NAMALWA (cell line): ENCODE results near the gene TRAP1.

Experiments
- DNase-seq: peaks from one replicate; pipeline ENCODE4 v3.0.0-alpha.2; 2015; ENCODE audit warnings: low spot score

Gene TRAP1

GRCh38 chr16:3713587-3714242 lies 3.6 kb downstream of the TRAP1 start:
- no peak for DNase-seq

DNA sequence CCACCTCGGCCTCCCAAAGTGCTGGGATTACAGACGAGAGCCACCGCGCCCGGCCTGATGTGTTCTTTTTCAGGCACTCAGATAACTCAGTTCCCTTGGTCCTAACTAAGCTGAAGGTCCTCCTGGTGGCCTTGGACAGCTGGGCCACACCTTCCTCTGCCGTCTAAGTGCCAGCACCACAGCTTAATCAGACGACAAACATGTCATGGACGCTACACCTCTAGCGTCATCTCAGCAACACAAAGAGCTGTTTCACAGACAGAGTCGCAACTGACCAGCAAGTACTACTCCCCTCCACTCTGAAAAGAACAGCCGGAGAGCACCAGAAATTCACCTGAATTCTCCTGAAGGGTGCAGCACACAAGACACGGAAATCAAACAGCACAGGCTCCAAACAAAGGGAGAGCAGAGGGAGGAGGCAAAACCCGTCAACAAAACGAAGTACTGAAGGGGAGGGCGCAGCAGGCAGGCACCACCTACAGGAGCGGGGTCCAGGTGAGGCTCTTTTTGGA lies 4.4 kb downstream of the TRAP1 start:
- no peak for DNase-seq

DNA sequence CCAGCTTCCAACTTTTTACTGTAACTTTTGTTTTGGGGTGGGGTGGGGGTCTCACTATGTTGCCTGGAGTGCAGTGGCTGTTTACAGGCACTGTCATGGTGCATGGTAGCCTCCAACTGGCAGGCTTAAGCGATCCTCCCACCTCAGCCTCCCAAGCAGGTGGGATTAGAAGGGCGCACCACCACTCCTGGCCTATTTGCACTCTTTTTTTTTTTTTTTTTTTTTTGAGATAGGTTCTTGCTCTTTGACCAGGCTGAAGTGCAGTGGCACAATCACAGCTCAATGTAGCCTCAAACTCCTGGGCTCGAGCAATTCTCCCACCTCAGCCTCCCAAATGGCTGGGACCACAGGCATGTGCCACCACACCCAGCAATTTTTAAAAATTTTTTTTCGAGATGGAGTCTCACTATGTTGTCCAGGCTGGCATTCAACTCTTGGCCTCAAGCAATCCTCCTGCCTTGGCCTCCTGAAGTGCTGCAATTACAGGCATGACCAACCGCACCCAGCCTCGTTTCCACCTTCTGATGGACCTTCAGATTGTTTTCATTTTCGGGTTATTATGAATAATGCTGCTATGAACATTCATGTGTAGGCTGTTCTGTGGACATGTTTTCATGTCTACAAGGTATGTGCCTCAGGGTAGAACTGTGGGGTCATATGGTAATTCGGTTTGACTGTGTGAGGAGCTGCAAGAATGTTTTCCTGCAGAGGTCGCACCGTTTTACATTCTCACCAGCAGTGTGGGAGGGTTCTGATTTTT lies 10.9 kb downstream of the TRAP1 start:
- no peak for DNase-seq

DNA sequence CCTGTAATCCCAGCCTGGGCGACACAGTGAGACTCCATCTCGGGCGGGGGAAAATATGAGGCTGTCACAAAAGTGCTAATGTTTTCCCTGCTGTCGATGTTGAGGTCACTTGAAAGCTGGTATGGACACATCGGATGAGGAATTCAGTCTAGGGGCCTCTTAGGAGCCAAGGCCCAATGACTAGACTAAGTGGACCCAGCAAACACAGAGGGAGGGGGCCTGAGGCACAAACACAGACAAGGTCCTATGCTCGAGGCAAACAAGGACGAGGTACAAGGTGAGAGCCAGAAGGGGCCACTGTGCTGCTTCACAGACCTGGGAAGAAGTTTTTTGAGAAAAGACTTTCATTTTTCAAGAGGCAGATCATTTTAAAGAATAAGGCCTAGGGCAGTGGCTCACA lies 15.2 kb downstream of the TRAP1 start:
- no peak for DNase-seq

GRCh38 chr16:3701531-3701930 lies 15.8 kb downstream of the TRAP1 start:
- peak; percentile 30 for DNase-seq

GRCh38 chr16:3698941-3699340 lies 18.4 kb downstream of the TRAP1 start:
- DNase-seq, result no peak

DNA sequence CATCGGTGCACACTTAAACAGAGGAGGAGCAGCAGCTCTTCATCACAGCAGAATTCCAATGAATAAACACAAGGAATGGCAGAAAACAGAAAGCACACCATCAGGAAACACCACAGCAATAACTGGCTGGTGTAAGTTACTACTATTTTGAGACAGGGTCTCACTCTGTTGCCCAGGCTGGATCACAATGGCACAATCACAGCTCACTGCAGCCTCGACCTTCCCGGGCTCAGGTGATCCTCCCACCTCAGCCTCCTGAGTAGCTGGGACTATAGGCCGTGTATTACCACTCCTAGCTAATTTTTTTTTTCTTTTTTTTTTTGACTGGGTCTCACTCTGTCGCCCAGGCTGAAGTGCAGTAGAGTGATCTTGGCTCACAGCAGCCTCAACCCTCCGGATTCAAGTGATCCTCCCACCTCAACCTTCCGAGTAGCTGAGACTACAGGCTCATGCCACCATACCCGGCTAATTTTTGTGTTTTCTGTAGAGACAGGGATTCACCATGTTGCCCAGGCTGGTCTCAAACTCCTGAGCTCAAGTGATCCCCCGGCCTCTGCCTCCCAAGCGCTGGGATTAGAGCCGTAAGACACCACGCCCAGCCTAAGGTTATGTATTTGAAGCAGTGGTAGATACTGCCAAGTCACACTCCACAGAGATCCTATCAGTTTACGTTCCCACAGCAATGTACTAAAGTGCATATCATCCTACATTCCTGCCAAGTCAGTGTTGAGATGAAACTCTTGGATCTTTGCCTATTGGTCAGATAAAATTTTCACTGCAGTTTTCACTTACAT lies 20.7 kb downstream of the TRAP1 start:
- DNase-seq, result no peak

- no peak for DNase-seq
Observed at GRCh38 chr16:3695610-3696369, 21.5 kb downstream of the TRAP1 start.

DNA sequence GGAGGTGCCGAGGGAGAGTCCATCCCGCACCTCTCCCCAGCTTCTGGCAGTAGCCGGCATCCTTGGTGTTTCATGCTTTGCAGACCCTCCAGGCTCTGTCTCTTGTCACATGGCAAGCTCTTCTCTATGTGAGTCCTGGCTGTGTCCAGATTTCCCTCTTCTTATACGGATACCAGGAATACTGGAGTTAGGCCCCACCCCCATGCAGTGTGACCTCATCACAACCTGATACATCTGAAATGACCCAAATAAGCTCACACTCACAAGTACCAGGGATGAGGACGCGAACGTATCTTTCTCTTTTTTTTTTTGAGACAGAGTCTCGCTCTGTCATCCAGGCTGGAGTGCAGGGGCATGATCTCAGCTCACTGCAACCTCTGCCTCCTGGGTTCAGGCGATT lies 23.3 kb downstream of the TRAP1 start:
- no peak for DNase-seq

DNA sequence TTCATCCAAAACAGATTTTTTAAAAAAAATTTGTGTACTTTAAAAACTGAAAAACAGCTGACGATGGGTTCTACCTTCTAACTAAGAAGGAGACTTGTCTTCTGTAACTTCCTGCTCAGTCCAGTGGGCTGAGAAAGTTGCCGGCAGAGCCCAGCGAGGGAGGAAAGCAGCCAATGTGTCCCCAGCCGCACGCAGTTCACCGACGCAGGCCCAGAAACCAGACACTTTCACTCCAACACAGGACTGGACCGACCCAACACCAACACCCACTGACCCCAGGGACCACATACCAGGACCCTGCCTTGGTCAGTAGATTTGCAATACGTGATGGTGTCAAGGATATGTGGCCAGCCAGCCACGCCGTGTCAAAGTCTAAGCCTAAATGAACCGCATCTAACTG lies 25.6 kb downstream of the TRAP1 start:
- no peak for DNase-seq

DNA sequence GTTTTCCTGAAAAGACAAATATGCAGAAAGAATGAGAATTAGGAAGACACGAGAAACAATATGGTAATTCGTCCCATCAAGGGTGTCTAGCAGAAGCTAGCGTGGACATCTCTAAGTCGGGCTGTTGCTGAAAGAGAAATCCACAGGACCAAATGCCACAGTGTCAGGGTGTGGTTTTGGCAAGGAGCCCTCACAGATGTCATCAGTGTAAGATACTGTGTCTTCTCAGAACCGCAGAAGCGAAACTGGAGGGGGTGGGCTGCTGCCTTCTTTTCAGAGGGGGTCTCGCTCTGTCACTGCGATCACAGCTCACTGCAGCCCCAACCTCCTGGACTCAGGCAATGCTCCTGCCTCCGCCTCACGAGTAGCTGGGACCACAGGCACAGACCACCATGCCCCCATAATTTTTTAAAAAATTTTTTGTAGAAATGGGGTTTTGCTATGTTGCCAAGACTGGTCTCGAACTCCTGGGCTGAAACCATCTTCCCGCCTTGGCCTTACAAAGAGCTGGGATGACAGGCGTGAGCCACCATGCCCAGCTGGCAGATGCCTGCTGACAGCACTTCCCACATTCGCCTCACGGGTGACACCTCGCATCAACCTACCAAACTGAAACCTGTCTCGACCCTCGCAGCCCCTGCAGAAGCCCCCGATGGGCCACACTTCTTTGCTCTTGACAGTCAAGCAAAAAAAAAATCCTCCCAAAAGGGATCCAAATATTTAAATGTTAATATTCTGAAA lies 26.2 kb downstream of the TRAP1 start:
- DNase-seq, result no peak

DNA sequence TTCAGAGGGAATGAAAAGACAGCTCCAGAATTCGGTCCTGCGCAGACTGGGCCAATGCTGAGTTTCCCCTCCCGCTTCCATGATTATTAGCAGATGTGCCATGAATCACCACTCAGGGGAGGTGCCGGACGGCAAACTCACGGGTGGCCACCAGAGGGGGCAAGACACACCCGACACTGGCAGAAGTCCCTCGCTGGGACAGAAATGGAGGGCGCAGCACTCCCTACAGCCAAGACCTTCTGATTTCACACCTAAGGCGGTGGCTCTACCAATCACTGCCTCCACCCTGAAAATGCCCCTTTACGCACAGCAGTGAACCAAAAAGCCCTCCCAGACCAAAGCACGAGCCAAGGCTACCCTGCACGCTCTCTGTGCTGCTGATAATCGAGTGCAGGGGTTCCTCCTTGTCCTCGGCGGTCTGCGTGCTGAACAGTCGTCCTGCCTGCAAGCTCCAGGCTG lies 26.8 kb downstream of the TRAP1 start:
- DNase-seq, result peak; percentile 85

GRCh38 chr16:3689731-3690130 lies 27.6 kb downstream of the TRAP1 start:
- DNase-seq, result no peak

DNA sequence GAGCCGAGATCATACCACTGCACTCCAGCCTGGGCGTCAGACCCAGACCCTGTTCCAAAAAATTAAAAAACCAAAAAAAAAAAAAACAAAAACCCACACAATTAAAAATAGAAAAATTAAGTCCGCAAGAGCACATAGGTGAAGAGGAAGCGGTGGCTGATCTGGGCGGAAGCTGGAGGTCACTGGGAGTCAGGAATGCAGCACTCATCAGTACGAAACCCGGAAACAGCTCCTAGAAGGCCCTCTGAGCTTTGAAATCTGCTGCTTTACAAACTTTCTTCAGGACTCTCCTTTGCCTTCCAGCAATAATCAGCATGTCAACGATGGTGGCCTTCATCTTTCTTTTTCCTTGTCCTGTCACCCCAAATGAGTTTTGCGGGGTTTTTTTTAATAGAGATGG lies 29.5 kb downstream of the TRAP1 start:
- no peak for DNase-seq

GRCh38 chr16:3687021-3687420 lies 30.3 kb downstream of the TRAP1 start:
- no peak for DNase-seq

- no peak for DNase-seq
Observed at GRCh38 chr16:3681206-3681605, 36.1 kb downstream of the TRAP1 start.

DNA sequence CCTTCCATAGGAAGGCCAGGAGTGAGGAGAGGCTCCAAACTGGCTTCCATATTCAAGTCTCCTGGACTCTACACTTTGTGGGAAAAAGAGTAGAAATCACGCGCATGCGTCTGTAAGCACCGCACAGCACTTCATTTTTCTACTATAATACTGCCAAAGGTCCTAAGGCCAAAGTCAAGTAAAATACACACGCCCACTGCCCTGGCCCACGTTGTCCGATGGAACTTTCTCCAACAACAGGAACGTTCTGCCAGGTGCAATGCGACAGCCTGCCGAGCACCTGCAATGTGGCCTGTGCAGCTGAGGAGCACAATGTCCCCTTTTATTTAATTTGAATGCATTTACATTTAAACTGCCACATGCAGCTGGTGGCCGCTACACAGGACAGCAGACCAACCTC lies 39.3 kb downstream of the TRAP1 start:
- DNase-seq, result peak; percentile 44

- no peak for DNase-seq
Observed at GRCh38 chr16:3675601-3676130, 41.7 kb downstream of the TRAP1 start.

- no peak for DNase-seq
Observed at GRCh38 chr16:3674513-3675295, 42.6 kb downstream of the TRAP1 start.
